SU-DHL-6 (cell line): ENCODE data around the gene DSEL.

Experiments
- H2AFZ ChIP-seq: fragments of 200-600 bp; sonication (generic); 2 replicates; pipeline ENCODE4 v1.6.1; 2014; ENCODE audit warnings: low read depth, mild to moderate bottlenecking, moderate library complexity, mixed read lengths, antibody characterized with exemption, low read length; ENCODE audit not compliant: severe bottlenecking
- H3F3A ChIP-seq: fragments of 200-600 bp; shearing (Covaris generic); 2 replicates; pipeline ENCODE4 v1.6.0; 2016; ENCODE audit warnings: antibody characterized with exemption, mild to moderate bottlenecking; ENCODE audit not compliant: insufficient read depth
- H3K27ac ChIP-seq: fragments of 200-600 bp; sonication (generic); 2 replicates; pipeline ENCODE4 v1.5.1; 2016; ENCODE audit warnings: low read depth, mild to moderate bottlenecking, low read length, moderate library complexity, mixed read lengths
- H3K27me3 ChIP-seq: fragments of 200-600 bp; sonication (generic), shearing (Covaris generic); 2 replicates; pipeline ENCODE4 v1.6.0; 2014; ENCODE audit warnings: mild to moderate bottlenecking, low read length
- H3K36me3 ChIP-seq: fragments of 200-600 bp; sonication (generic); 2 replicates; pipeline ENCODE4 v1.6.1; 2014; ENCODE audit warnings: mild to moderate bottlenecking, low read length, mixed read lengths
- H3K4me2 ChIP-seq: fragments of 300-600, 200-600 bp; shearing (Covaris generic), sonication (generic); 2 replicates; pipeline ENCODE4 v1.6.0; 2014; ENCODE audit warnings: low read length, low read depth, mild to moderate bottlenecking; ENCODE audit not compliant: poor library complexity, severe bottlenecking
- H3K4me3 ChIP-seq: fragments of 200-600 bp; sonication (generic); 2 replicates; pipeline ENCODE4 v1.5.1; 2014; ENCODE audit warnings: antibody characterized with exemption, low read length, mild to moderate bottlenecking, mixed read lengths; ENCODE audit not compliant: insufficient read depth, poor library complexity, severe bottlenecking
- H3K79me2 ChIP-seq: fragments of 200-600 bp; sonication (generic); 2 replicates; pipeline ENCODE4 v1.6.1; 2014; ENCODE audit warnings: mild to moderate bottlenecking, low read length, moderate library complexity; ENCODE audit not compliant: insufficient read depth
- H3K9ac ChIP-seq: fragments of 200-600 bp; sonication (generic); 2 replicates; pipeline ENCODE4 v1.7.0; 2014; ENCODE audit warnings: mild to moderate bottlenecking, low read length
- H3K9me2 ChIP-seq: fragments of 200-600 bp; sonication (generic); replicated peaks from 2 replicates; pipeline ENCODE4 v1.6.1; 2014; ENCODE audit warnings: low read length; ENCODE audit not compliant: insufficient read depth
- H3K9me3 ChIP-seq: fragments of 200-600 bp; sonication (generic); 2 replicates; pipeline ENCODE4 v1.6.1; 2014; ENCODE audit warnings: low read length, mixed read lengths; ENCODE audit not compliant: insufficient read depth
- H4K20me1 ChIP-seq: fragments of 200-600 bp; sonication (generic); 2 replicates; pipeline ENCODE4 v1.6.1; 2014; ENCODE audit warnings: low read depth, mild to moderate bottlenecking, antibody characterized with exemption, low read length, moderate library complexity, mixed read lengths
- CTCF ChIP-seq: fragments of 200-600 bp; sonication (generic); IDR thresholded peaks from one replicate; pipeline ENCODE4 v1.5.1; 2017; ENCODE audit warnings: antibody characterized with exemption, mild to moderate bottlenecking, low read length, moderate library complexity; ENCODE audit not compliant: insufficient read depth, poor library complexity, severe bottlenecking
- EZH2phosphoT487 ChIP-seq: fragments of 200-600 bp; sonication (generic), shearing (Covaris generic); conservative IDR thresholded peaks from 2 replicates; pipeline ENCODE4 v1.6.1; 2018; ENCODE audit warnings: mild to moderate bottlenecking, antibody characterized with exemption, low read length, moderate library complexity, mixed read lengths

The DSEL gene

GRCh38 chr18:67468038-67468437 lies 48.5 kb downstream of the DSEL start:
- TF ChIP-seq EZH2phosphoT487 (no peak), CTCF (no peak)
- no peaks in the 10 kb centered on the region for H3K27me3 ChIP-seq
- H2AFZ ChIP-seq = no peak overlapping the region
- no peak overlapping the region for H3K4me2 ChIP-seq
- no peaks in the 10 kb centered on the region for H3F3A ChIP-seq
- H3K79me2 ChIP-seq = no peaks in the 10 kb centered on the region
- H4K20me1 ChIP-seq = no peaks in the 10 kb centered on the region
- no peak overlapping the region for H3K27ac ChIP-seq
- no peaks in the 10 kb centered on the region for H3K9me2 ChIP-seq
- no peak overlapping the region for H3K9ac ChIP-seq
- no peaks in the 10 kb centered on the region for H3K36me3 ChIP-seq
- no peaks in the 10 kb centered on the region for H3K9me3 ChIP-seq
- no peak overlapping the region for H3K4me3 ChIP-seq

DNA sequence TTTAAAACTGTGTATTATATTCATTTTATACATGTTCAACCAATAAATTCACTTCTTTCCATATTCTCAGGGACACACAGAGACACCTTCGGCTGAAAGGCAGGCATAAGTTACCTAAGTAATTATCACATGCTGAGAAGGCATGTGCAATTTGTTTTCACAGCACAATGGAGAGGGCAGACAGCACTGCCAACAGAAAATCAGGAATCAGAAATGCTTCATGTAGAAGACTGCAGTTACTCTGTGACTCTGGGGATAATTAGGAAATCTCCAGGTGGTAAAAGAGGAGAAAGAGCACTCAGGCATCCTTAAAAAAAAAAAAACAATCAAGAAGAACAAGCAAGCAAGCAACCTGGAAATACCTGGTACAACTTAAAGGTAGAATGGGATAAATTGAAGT lies 49.3 kb downstream of the DSEL start:
- TF ChIP-seq EZH2phosphoT487 (no peak), CTCF (no peak)
- Histone ChIP-seq H3K36me3 (no peaks in the 10 kb centered on the region), H3K4me2 (no peak overlapping the region)

DNA sequence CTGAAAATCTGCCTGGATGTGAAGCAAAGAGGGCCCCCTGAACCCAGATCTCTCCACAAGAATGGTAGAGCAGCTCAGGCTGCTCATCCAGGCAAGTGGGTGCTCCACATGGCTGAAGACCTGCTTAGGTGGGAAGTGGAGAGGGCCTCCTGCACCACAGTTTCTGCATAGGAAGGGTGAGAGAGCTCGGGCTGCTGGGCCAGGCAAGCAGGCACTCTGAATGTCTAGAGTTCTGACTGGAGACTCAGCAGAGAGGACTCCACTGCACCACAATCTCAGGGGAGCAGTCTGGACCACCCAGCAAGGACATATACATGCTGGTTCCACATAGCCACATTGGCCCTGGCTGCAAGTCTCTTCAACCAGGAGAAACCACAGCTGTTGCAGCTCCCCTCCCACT lies 52.0 kb downstream of the DSEL start:
- Histone ChIP-seq H3K27ac (no peak overlapping the region), H3F3A (no peaks in the 10 kb centered on the region), H3K79me2 (no peaks in the 10 kb centered on the region), H3K36me3 (no peaks in the 10 kb centered on the region), H3K9ac (no peak overlapping the region), H3K9me3 (no peaks in the 10 kb centered on the region), H3K9me2 (no peaks in the 10 kb centered on the region), H2AFZ (no peak overlapping the region), H4K20me1 (no peaks in the 10 kb centered on the region), H3K4me2 (no peak overlapping the region), H3K4me3 (no peak overlapping the region), H3K27me3 (no peaks in the 10 kb centered on the region)
- TF ChIP-seq EZH2phosphoT487 (no peak), CTCF (no peak)

More for the DNA sequence above, 49.3 kb downstream of the DSEL start:
- no peaks in the 10 kb centered on the region for H3F3A ChIP-seq
- no peak overlapping the region for H2AFZ ChIP-seq
- H3K4me3 ChIP-seq = no peak overlapping the region
- no peaks in the 10 kb centered on the region for H3K79me2 ChIP-seq
- H4K20me1 ChIP-seq = no peaks in the 10 kb centered on the region
- H3K27me3 ChIP-seq = no peaks in the 10 kb centered on the region
- no peak overlapping the region for H3K9ac ChIP-seq
- H3K27ac ChIP-seq = no peak overlapping the region
- H3K9me2 ChIP-seq = no peaks in the 10 kb centered on the region
- H3K9me3 ChIP-seq = no peaks in the 10 kb centered on the region
